GM15510 (cell line): Measurements from ENCODE around the gene VMO1.

Experiments used
- POLR2A ChIP-seq: IDR thresholded peaks from 3 replicates; pipeline ENCODE4 v1.6.1; 2011; ENCODE audit warnings: borderline replicate concordance; ENCODE audit not compliant: insufficient read length; ENCODE audit errors: extremely low read depth

Gene VMO1

GRCh38 chr17:4807605-4808377, 21.6 kb upstream of the VMO1 start:
- no peak for TF ChIP-seq POLR2A

- peak; percentile 73 for TF ChIP-seq POLR2A
Measured at GRCh38 chr17:4806777-4807604, 20.8 kb upstream of the VMO1 start, which contains the start of gene PLD2. Gene PLD2, plus strand, starts transcription at chr17:4807152. Its CDS starts 621 bp downstream, at chr17:4807773.

GRCh38 chr17:4806456-4806776, 20.3 kb upstream of the VMO1 start:
- TF ChIP-seq POLR2A, result no peak

GRCh38 chr17:4802228-4802627, 16.1 kb upstream of the VMO1 start, which contains the start of gene C17orf114:
Gene C17orf114, minus strand, starts transcription at chr17:4802328.
- TF ChIP-seq POLR2A, result no peak

- no peak for TF ChIP-seq POLR2A
Measured at GRCh38 chr17:4800462-4801196, 14.5 kb upstream of the VMO1 start.

GRCh38 chr17:4796552-4796920, 10.4 kb upstream of the VMO1 start:
- TF ChIP-seq POLR2A, result no peak

- TF ChIP-seq POLR2A, result no peak
Measured at GRCh38 chr17:4795168-4795567, 9.0 kb upstream of the VMO1 start.

GRCh38 chr17:4790705-4791088, 4.5 kb upstream of the VMO1 start:
- TF ChIP-seq POLR2A, result no peak

- peak; percentile 80 for TF ChIP-seq POLR2A
Measured at GRCh38 chr17:4789951-4790704, 4.0 kb upstream of the VMO1 start.

GRCh38 chr17:4789701-4789950, 3.5 kb upstream of the VMO1 start:
- TF ChIP-seq POLR2A, result no peak

GRCh38 chr17:4788807-4789700, 2.9 kb upstream of the VMO1 start, which contains the start of gene GLTPD2:
Gene GLTPD2, plus strand, starts transcription at chr17:4788964. Its CDS starts 48 bp downstream, at chr17:4789012.
- TF ChIP-seq POLR2A, result no peak

- TF ChIP-seq POLR2A, result no peak
Measured at GRCh38 chr17:4788159-4788806, 2.1 kb upstream of the VMO1 start.

GRCh38 chr17:4786516-4786915, 352 bp upstream of the VMO1 start:
- no peak for TF ChIP-seq POLR2A
